H1 (cell line): ENCODE results near the gene SBF2. TPM values are rescaled to one million over a fixed set of nuclear protein-coding genes. Genes with fewer than 3 reads are reported as not detected.

Source experiments
- CTCF ChIA-PET: fragments of 300-600 bp; sonication (Branson Sonifier 250); formaldehyde crosslinking; loops from one replicate; lab custom pipeline; 2021; ENCODE audit not compliant: partially characterized antibody; lab: Charles Lee
- POLR2A ChIA-PET: fragments of 300-600 bp; sonication (Branson Sonifier 250); formaldehyde crosslinking; loops from one replicate; lab custom pipeline; 2021; ENCODE audit warnings: inconsistent platforms; ENCODE audit not compliant: partially characterized antibody; lab: Charles Lee
- DNase-seq, 2 experiments: peaks; one replicate each; pipeline versions ENCODE4 v3.0.0 to v3.0.0-alpha.2; 2010 to 2022; ENCODE audit warnings: low spot score in 2 of 2, low read depth in 1 of 2, mixed read lengths in 1 of 2
- FAIRE-seq: peaks from 2 replicates; lab custom pipeline; 2011; peaks lifted over from hg19 to GRCh38; lab: Jason Lieb, UNC
- H2AFZ ChIP-seq: 2 replicates; pipeline ENCODE4 v1.8.1; 2012; ENCODE audit warnings: low read length, inconsistent platforms
- H2AK5ac ChIP-seq: 2 replicates; pipeline ENCODE4 v1.6.1; 2013; ENCODE audit warnings: low read depth, low read length
- H2BK120ac ChIP-seq: replicated peaks from 2 replicates; pipeline ENCODE3; 2013; ENCODE audit warnings: low read depth, low read length, inconsistent platforms
- H2BK12ac ChIP-seq: 2 replicates; pipeline ENCODE4 v1.6.1; 2013; ENCODE audit warnings: low read depth, low read length
- H2BK15ac ChIP-seq: 2 replicates; pipeline ENCODE4 v1.6.1; 2013; ENCODE audit warnings: low read length
- H2BK20ac ChIP-seq: 2 replicates; pipeline ENCODE4 v1.6.1; 2013; ENCODE audit warnings: low read length
- H2BK5ac ChIP-seq: 2 replicates; pipeline ENCODE4 v1.6.1; 2013; ENCODE audit warnings: low read depth, low read length
- H3K14ac ChIP-seq: 2 replicates; pipeline ENCODE4 v1.6.1; 2013; ENCODE audit warnings: inconsistent platforms; ENCODE audit not compliant: insufficient read length
- H3K18ac ChIP-seq: 2 replicates; pipeline ENCODE4 v1.6.1; 2013; ENCODE audit warnings: low read length; ENCODE audit errors: extremely low read depth
- H3K23ac ChIP-seq: 2 replicates; pipeline ENCODE4 v1.6.1; 2013; ENCODE audit warnings: inconsistent platforms; ENCODE audit not compliant: insufficient read length
- H3K23me2 ChIP-seq: 2 replicates; pipeline ENCODE4 v1.6.1; 2013; ENCODE audit warnings: low read depth, low read length
- H3K27ac ChIP-seq: 2 replicates; pipeline ENCODE4 v1.6.1; 2011; ENCODE audit warnings: low read depth, low read length, inconsistent platforms
- H3K27me3 ChIP-seq, 4 experiments: replicated peaks in 1 of 4; 1 replicate in 1 of 4; 2 replicates in 3 of 4; pipeline versions ENCODE4 v1.6.1 to v1.8.1; 2011 to 2013; ENCODE audit warnings: low read length in 3 of 4, mild to moderate bottlenecking in 3 of 4, inconsistent platforms in 2 of 4, mixed read lengths in 2 of 4, moderate library complexity in 1 of 4; ENCODE audit not compliant: control insufficient read depth in 3 of 4, insufficient read depth in 3 of 4; ENCODE audit errors: extremely low read depth in 1 of 4
- H3K36me3 ChIP-seq, 4 experiments: 2 replicates each; pipeline versions ENCODE4 v1.6.1 to v1.8.1; 2011 to 2013; ENCODE audit warnings: mild to moderate bottlenecking in 4 of 4, low read length in 3 of 4, moderate library complexity in 2 of 4, control low read depth in 1 of 4, inconsistent platforms in 1 of 4; ENCODE audit not compliant: insufficient read depth in 4 of 4, control insufficient read depth in 2 of 4
- H3K4ac ChIP-seq: replicated peaks from 2 replicates; pipeline ENCODE3; 2013; ENCODE audit warnings: low read length, low read depth, mixed read lengths, inconsistent platforms; ENCODE audit not compliant: insufficient read length
- H3K4me1 ChIP-seq, 4 experiments: replicated peaks in 1 of 4; 1 replicate in 1 of 4; 2 replicates in 3 of 4; pipeline versions ENCODE4 v1.6.1 to v1.8.1; 2011 to 2013; ENCODE audit warnings: low read length in 3 of 4, inconsistent platforms in 2 of 4, mixed read lengths in 1 of 4; ENCODE audit not compliant: insufficient read depth in 4 of 4, control insufficient read depth in 3 of 4
- H3K4me2 ChIP-seq, 2 experiments: 2 replicates each; pipeline versions ENCODE4 v1.6.1 to v1.8.1; 2011 to 2013; ENCODE audit warnings: low read depth in 2 of 2, low read length in 2 of 2, control low read depth in 1 of 2, inconsistent platforms in 1 of 2, mild to moderate bottlenecking in 1 of 2; ENCODE audit not compliant: insufficient read depth in 1 of 2
- H3K4me3 ChIP-seq, 4 experiments: fragments of 200-600, 300-600 bp in 1 of 4; sonication (generic), shearing (Covaris generic), sonication (Bioruptor Twin) in 1 of 4; 2 replicates each; pipeline versions ENCODE4 v1.5.1 to v1.8.1; 2011 to 2016; ENCODE audit warnings: low read length in 4 of 4, low read depth in 3 of 4, control low read depth in 2 of 4, inconsistent platforms in 2 of 4, mild to moderate bottlenecking in 2 of 4, mixed read lengths in 1 of 4, moderate library complexity in 1 of 4; ENCODE audit not compliant: insufficient read depth in 2 of 4; ENCODE audit errors: extremely low read depth in 1 of 4
- H3K56ac ChIP-seq: replicated peaks from 2 replicates; pipeline ENCODE3; 2013; ENCODE audit warnings: low read depth, mild to moderate bottlenecking, mixed read lengths, low read length, inconsistent platforms; ENCODE audit not compliant: insufficient read length
- H3K79me1 ChIP-seq: 2 replicates; pipeline ENCODE4 v1.6.1; 2013; ENCODE audit warnings: low read depth, low read length, control low read depth
- H3K79me2 ChIP-seq, 2 experiments: 2 replicates each; pipeline versions ENCODE4 v1.6.1 to v1.8.1; 2012 to 2013; ENCODE audit warnings: low read length in 2 of 2, mild to moderate bottlenecking in 2 of 2, inconsistent platforms in 1 of 2; ENCODE audit not compliant: insufficient read depth in 2 of 2, control insufficient read depth in 1 of 2
- H3K9ac ChIP-seq, 4 experiments: replicated peaks in 1 of 4; 1 replicate in 1 of 4; 2 replicates in 3 of 4; pipeline versions ENCODE4 v1.6.1 to v1.8.1; 2011 to 2013; ENCODE audit warnings: low read depth in 3 of 4, low read length in 3 of 4, control low read depth in 2 of 4, mild to moderate bottlenecking in 2 of 4, moderate library complexity in 2 of 4, inconsistent platforms in 1 of 4; ENCODE audit errors: extremely low read depth in 1 of 4
- H3K9me3 ChIP-seq, 2 experiments: 2 replicates each; pipeline versions ENCODE4 v1.6.1 to v1.8.1; 2012 to 2013; ENCODE audit warnings: mild to moderate bottlenecking in 2 of 2, moderate library complexity in 2 of 2, control low read depth in 1 of 2, inconsistent platforms in 1 of 2, low read depth in 1 of 2, low read length in 1 of 2, mixed read lengths in 1 of 2; ENCODE audit not compliant: insufficient read depth in 2 of 2
- H4K20me1 ChIP-seq, 2 experiments: replicated peaks in 1 of 2; 2 replicates each; pipeline versions ENCODE3 to v1.8.1; 2011 to 2013; ENCODE audit warnings: inconsistent platforms in 2 of 2, low read length in 2 of 2, mild to moderate bottlenecking in 1 of 2; ENCODE audit not compliant: insufficient read depth in 2 of 2, control insufficient read depth in 1 of 2
- H4K5ac ChIP-seq: 2 replicates; pipeline ENCODE4 v1.6.1; 2013; ENCODE audit warnings: low read length, low read depth, mixed read lengths, inconsistent platforms; ENCODE audit not compliant: insufficient read length
- H4K8ac ChIP-seq: 2 replicates; pipeline ENCODE4 v1.8.0; 2013; ENCODE audit warnings: mild to moderate bottlenecking, moderate library complexity, low read length, inconsistent platforms; ENCODE audit not compliant: insufficient read depth; ENCODE audit errors: extremely low read depth
- H4K91ac ChIP-seq: replicated peaks from 2 replicates; pipeline ENCODE3; 2013; ENCODE audit warnings: low read length, mixed read lengths, inconsistent platforms; ENCODE audit not compliant: insufficient read length
- ATF3 ChIP-seq: IDR thresholded peaks from 2 replicates; pipeline ENCODE4 v1.6.1; 2011; ENCODE audit warnings: low read depth, mild to moderate bottlenecking, low read length; ENCODE audit not compliant: insufficient read depth
- EGR1 ChIP-seq: IDR thresholded peaks from 2 replicates; pipeline ENCODE4 v1.6.1; 2011; ENCODE audit warnings: low read depth, low read length, borderline replicate concordance
- KDM4A ChIP-seq: IDR thresholded peaks from one replicate; pipeline ENCODE4 v1.7.1; 2012; ENCODE audit warnings: low read depth, mild to moderate bottlenecking, moderate library complexity, low read length, inconsistent platforms; ENCODE audit not compliant: severe bottlenecking
- PHF8 ChIP-seq: fragments of 200-600 bp; sonication (generic); conservative IDR thresholded peaks from 2 replicates; pipeline ENCODE4 v1.7.1; 2012; ENCODE audit warnings: low read depth, mild to moderate bottlenecking, inconsistent platforms, low read length, moderate library complexity
- POLR2A ChIP-seq, 2 experiments: IDR thresholded peaks; 1 replicate in 1 of 2; 2 replicates in 1 of 2; pipeline ENCODE4 v1.6.1; 2011; ENCODE audit warnings: low read depth in 2 of 2, low read length in 2 of 2, mild to moderate bottlenecking in 2 of 2; ENCODE audit errors: control extremely low read depth in 1 of 2
- RBBP5 ChIP-seq: IDR thresholded peaks from 2 replicates; pipeline ENCODE4 v1.7.1; 2012; ENCODE audit warnings: low read depth, mild to moderate bottlenecking, inconsistent platforms, low read length, moderate library complexity, borderline replicate concordance
- YY1 ChIP-seq: IDR thresholded peaks from 2 replicates; pipeline ENCODE4 v1.6.1; 2011; ENCODE audit warnings: low read depth, mild to moderate bottlenecking, low read length
- WGBS, 2 experiments: shearing (Covaris generic) in 1 of 2; methylation state at CpG; one replicate each; pipeline versions ENCODE4 v1.1.6 to v1.1.7; 2013 to 2015; ENCODE audit warnings: low lambda C conversion rate in 2 of 2, mixed read lengths in 2 of 2, inconsistent platforms in 1 of 2, low coverage in 1 of 2, missing lambda C conversion rate in 1 of 2; ENCODE audit not compliant: insufficient replicate concordance in 2 of 2, insufficient coverage in 1 of 2, insufficient read length in 1 of 2; ENCODE audit errors: extremely low coverage in 1 of 2, missing lambda C conversion rate in 1 of 2; 5-methylcytosine and 5-hydroxymethylcytosine counted together
- long read RNA-seq, 2 experiments: library from RNA in 1 of 2; library from capped mRNA in 1 of 2; stranded (forward); transcript quantifications; one replicate each; pipeline ENCODE4 v2.0.0, GENCODE V29; 2021; ENCODE audit warnings: inconsistent platforms in 1 of 2
- polyA minus RNA-seq, 3 experiments: library from RNA; depleted of rRNA, polyadenylated mRNA; stranded (reverse); fragments of >200 nt; gene quantifications; 1 replicate in 2 of 3; 2 replicates in 1 of 3; pipeline ENCODE4 v1.2.3, GENCODE V29; 2011
- polyA plus RNA-seq, 7 experiments: library from polyadenylated mRNA; depleted of rRNA in 3 of 7; stranded (reverse) in 5 of 7; unstranded in 2 of 7; fragments of >200 nt in 5 of 7; fragments of 200-250 nt in 2 of 7; gene quantifications; 1 replicate in 5 of 7; 2 replicates in 1 of 7; 4 replicates in 1 of 7; pipeline versions ENCODE4 v1.2.1 to v1.2.3, GENCODE V29; 2011 to 2013; ENCODE audit warnings: missing spikeins in 2 of 7, mixed read lengths in 2 of 7
- total RNA-seq: library from RNA; stranded (reverse); fragmentation: NEBNext Ultra II Directional; extraction: Animal tissue kit (Norgen Biotek cat#: 25700); gene quantifications from 2 replicates; pipeline ENCODE4 v1.2.1, GENCODE V29; 2021

Gene SBF2
- total RNA-seq, result 50.5 and 54.1 TPM in 2 replicates
- 23.4 and 36.7 TPM in 2 replicates for polyA plus RNA-seq (2011; rRNA removed)
- polyA plus RNA-seq (2011; cell fraction: cytosol; rRNA removed), result 37.3 TPM
- polyA plus RNA-seq (2011; cell fraction: nucleus; rRNA removed), result 36.1 TPM
- polyA plus RNA-seq (2012, experiment 1 of 2), result 33.3 to 38.8 TPM (median 37.1 TPM) in 4 replicates
- polyA plus RNA-seq (2012, experiment 2 of 2), result 3.4 TPM
- 15.9 TPM for polyA plus RNA-seq (2013, experiment 1 of 2)
- 18.9 TPM for polyA plus RNA-seq (2013, experiment 2 of 2)
- 116 and 173 TPM in 2 replicates for polyA minus RNA-seq (2011; rRNA and poly(A)+ RNA removed)
- polyA minus RNA-seq (2011; cell fraction: cytosol; rRNA and poly(A)+ RNA removed), result 44.3 TPM
- polyA minus RNA-seq (2011; cell fraction: nucleus; rRNA and poly(A)+ RNA removed), result 129 TPM
- long read RNA-seq, experiment 1, partial matches to known transcripts, result 14 of 27 reads
- long read RNA-seq, experiment 1, other reads (novel, unspliced or antisense), result 13 of 27 reads
- long read RNA-seq, experiment 2, partial matches to known transcripts, result 0 of 4 reads
- long read RNA-seq, experiment 2, other reads (novel, unspliced or antisense), result 4 of 4 reads

- no peaks in the 10 kb centered on the region for H3K9me3 ChIP-seq
- peak within 1 kb of the TSS; percentile 83 for H3K56ac ChIP-seq
- peak in 1 of 2 experiments; percentile 93 for DNase-seq
- no peak within 1 kb of the TSS for H3K14ac ChIP-seq
- WGBS, 2 experiments, result 3% methylated on average over 25 of the region's 81 CpGs; no CpG with 5 or more reads in 1 of the 2 experiments
- ChIA-PET POLR2A (interaction anchor here (0.8 to 12.5 kb wide), 4 partner anchors 10 to 59 kb away, joined by 3 to 156 read pairs (median 3); partner anchors contain the start of gene ADM), CTCF (interaction anchor here (5.9 kb wide), 1 partner anchor 10 kb away, joined by 35 read pairs; the partner anchor contains the start of gene ADM)
- H3K4ac ChIP-seq, result peak within 1 kb of the TSS; percentile 13
- H3K79me2 ChIP-seq, result peaks cover 0 to 41% of the 10 kb centered on the region in 2 experiments; a peak in 2 of 4 replicates
- H4K20me1 ChIP-seq, result peaks cover 2 to 5% of the 10 kb centered on the region in 2 experiments
- peak within 1 kb of the TSS; percentile 59 to 81 (median 72) for H3K9ac ChIP-seq
- H4K8ac ChIP-seq, result peak within 1 kb of the TSS; percentile 92
- H4K5ac ChIP-seq, result peak within 1 kb of the TSS; percentile 91
- peak within 1 kb of the TSS; percentile 93 for H3K18ac ChIP-seq
- H2AK5ac ChIP-seq, result no peak within 1 kb of the TSS
- peak within 1 kb of the TSS; percentile 93; the same call in 1 of the 2 replicates for H2BK15ac ChIP-seq
- no peak for FAIRE-seq
- peaks cover 11% of the 10 kb centered on the region for H3K23me2 ChIP-seq
- peaks cover 3 to 17% (median 10%) of the 10 kb centered on the region in 4 experiments for H3K4me1 ChIP-seq
- H3K79me1 ChIP-seq, result peaks cover 5% of the 10 kb centered on the region; the same call in 1 of the 2 replicates
- H4K91ac ChIP-seq, result peak within 1 kb of the TSS; percentile 20
- H2BK12ac ChIP-seq, result peak within 1 kb of the TSS; percentile 91; the same call in 1 of the 2 replicates
- H3K4me2 ChIP-seq, result peak within 1 kb of the TSS; percentile 94 to 96
- H3K27me3 ChIP-seq, result no peaks in the 10 kb centered on the region
- H3K4me3 ChIP-seq, result peak within 1 kb of the TSS; percentile 74 to 95 (median 80)
- no peak within 1 kb of the TSS for H3K23ac ChIP-seq
- H2BK5ac ChIP-seq, result peak within 1 kb of the TSS; percentile 88; the same call in 1 of the 2 replicates
- peak within 1 kb of the TSS; percentile 49; the same call in 1 of the 2 replicates for H2BK20ac ChIP-seq
- H3K27ac ChIP-seq, result peak within 1 kb of the TSS; percentile 77
- peak within 1 kb of the TSS; percentile 82 for H2AFZ ChIP-seq
- H2BK120ac ChIP-seq, result peak within 1 kb of the TSS; percentile 88
- no peaks in the 10 kb centered on the region for H3K36me3 ChIP-seq
- TF ChIP-seq POLR2A (IDR thresholded peaks at IDR 0.05; ENCODE audit: control extremely low read depth in 1 of 2, low read depth in 2 of 2, low read length in 2 of 2), result peak; percentile 12 to 75
- TF ChIP-seq RBBP5, result peak; percentile 76; the same call in 1 of the 2 replicates
- peak; percentile 90 for TF ChIP-seq KDM4A
- TF ChIP-seq ATF3, result no peak
- TF ChIP-seq EGR1, result 0 out of 2 replicates have a peak, but pooled peaks have one; percentile 4
- peak; percentile 85; the same call in 1 of the 2 replicates for TF ChIP-seq YY1
- peak; percentile 76 for TF ChIP-seq PHF8
These were observed at the start of gene SBF2 for GRCh38 chr11:10293423-10294289. TSS of gene SBF2 (minus strand) at chr11:10294219. CDS start at chr11:10294069, 150 bp downstream.
